IMR-90 (cell line): ENCODE data around the gene CCNDBP1. TPM values are rescaled to one million over a fixed set of nuclear protein-coding genes. Genes with fewer than 3 reads are reported as not detected.

ENCODE experiments used
- ATAC-seq: fragments of 200-7000 bp; cut with Tn5 transposase; 2 replicates; pipeline ENCODE4 v1.9.1; 2020; ENCODE audit warnings: low read depth, mild to moderate bottlenecking, moderate library complexity
- BruUV-seq: library from RNA; stranded (reverse); fragments of 400-500 nt; replicated peaks from 2 replicates; lab custom pipeline; 2021; lab: Mats Ljungman, UMichigan
- CTCF ChIA-PET: fragments of 300-600 bp; formaldehyde crosslinking; extraction: SDS; loops from one replicate; lab custom pipeline; 2021; ENCODE audit warnings: antibody characterized with exemption; lab: Yijun Ruan, JAX
- POLR2A ChIA-PET: fragments of 300-600 bp; sonication (Branson Sonifier 250); formaldehyde crosslinking; loops from one replicate; lab custom pipeline; 2022; ENCODE audit warnings: antibody characterized with exemption; ENCODE audit not compliant: unreplicated experiment; lab: Charles Lee
- DNase-seq: peaks from one replicate; pipeline ENCODE4 v3.0.0; 2013
- H2AFZ ChIP-seq: replicated peaks from 2 replicates; pipeline ENCODE3; 2013; ENCODE audit warnings: low read length, mild to moderate bottlenecking; ENCODE audit not compliant: poor library complexity
- H2AK5ac ChIP-seq: 2 replicates; pipeline ENCODE4 v1.6.1; 2013; ENCODE audit warnings: low read depth, low read length, inconsistent platforms
- H2AK9ac ChIP-seq: replicated peaks from 2 replicates; pipeline ENCODE3; 2013; ENCODE audit warnings: mild to moderate bottlenecking, low read depth, low read length, moderate library complexity; ENCODE audit not compliant: poor library complexity
- H2BK120ac ChIP-seq: 2 replicates; pipeline ENCODE4 v1.6.1; 2013; ENCODE audit warnings: low read depth, low read length, inconsistent platforms
- H2BK15ac ChIP-seq: 3 replicates; pipeline ENCODE4 v1.6.1; 2013; ENCODE audit warnings: low read depth, low read length, inconsistent platforms
- H2BK20ac ChIP-seq: 2 replicates; pipeline ENCODE4 v1.6.1; 2013; ENCODE audit warnings: low read depth, mild to moderate bottlenecking, inconsistent platforms, low read length, moderate library complexity
- H2BK5ac ChIP-seq: 2 replicates; pipeline ENCODE4 v1.6.1; 2013; ENCODE audit warnings: mild to moderate bottlenecking, low read depth, low read length, inconsistent platforms; ENCODE audit not compliant: poor library complexity, severe bottlenecking
- H3K14ac ChIP-seq: replicated peaks from 2 replicates; pipeline ENCODE4 v1.6.1; 2013; ENCODE audit warnings: low read depth, low read length, inconsistent platforms
- H3K18ac ChIP-seq: 2 replicates; pipeline ENCODE4 v1.6.1; 2013; ENCODE audit warnings: low read depth, low read length, control low read depth
- H3K23ac ChIP-seq: 2 replicates; pipeline ENCODE4 v1.6.1; 2013; ENCODE audit warnings: low read depth, low read length, inconsistent platforms
- H3K27ac ChIP-seq: 2 replicates; pipeline ENCODE4 v1.5.1; 2013; ENCODE audit warnings: mild to moderate bottlenecking, control low read depth, low read length; ENCODE audit not compliant: insufficient read depth
- H3K27me3 ChIP-seq: 2 replicates; pipeline ENCODE4 v1.6.1; 2013; ENCODE audit warnings: low read length; ENCODE audit not compliant: control insufficient read depth, insufficient read depth
- H3K36me3 ChIP-seq: 2 replicates; pipeline ENCODE4 v1.6.1; 2013; ENCODE audit warnings: low read length, mixed read lengths; ENCODE audit not compliant: control insufficient read depth, insufficient read depth
- H3K4ac ChIP-seq: 2 replicates; pipeline ENCODE4 v1.6.1; 2013; ENCODE audit warnings: low read depth, low read length, inconsistent platforms
- H3K4me1 ChIP-seq: 2 replicates; pipeline ENCODE4 v1.6.1; 2013; ENCODE audit warnings: low read length, mixed read lengths; ENCODE audit not compliant: control insufficient read depth, insufficient read depth
- H3K4me2 ChIP-seq: 2 replicates; pipeline ENCODE4 v1.6.1; 2013; ENCODE audit warnings: low read depth, mild to moderate bottlenecking, control low read depth, low read length, moderate library complexity
- H3K4me3 ChIP-seq: 2 replicates; pipeline ENCODE4 v1.5.1; 2013; ENCODE audit warnings: low read depth, mild to moderate bottlenecking, control low read depth, low read length, moderate library complexity; ENCODE audit not compliant: insufficient read depth
- H3K56ac ChIP-seq: 2 replicates; pipeline ENCODE4 v1.6.1; 2013; ENCODE audit warnings: low read length, inconsistent platforms; ENCODE audit not compliant: insufficient read depth; ENCODE audit errors: extremely low read depth
- H3K79me1 ChIP-seq, 2 experiments: 2 replicates each; pipeline ENCODE4 v1.6.1; 2013; ENCODE audit warnings: low read length in 2 of 2, inconsistent platforms in 1 of 2, low read depth in 1 of 2
- H3K9ac ChIP-seq: 2 replicates; pipeline ENCODE4 v1.6.1; 2013; ENCODE audit warnings: low read depth, low read length, control low read depth
- H3K9me1 ChIP-seq: 2 replicates; pipeline ENCODE4 v1.6.1; 2013; ENCODE audit warnings: low read length, inconsistent platforms; ENCODE audit not compliant: insufficient read depth
- H3K9me3 ChIP-seq: 2 replicates; pipeline ENCODE4 v1.6.1; 2013; ENCODE audit warnings: low read length; ENCODE audit not compliant: control insufficient read depth, insufficient read depth
- H4K20me1 ChIP-seq: 2 replicates; pipeline ENCODE4 v1.6.1; 2013; ENCODE audit warnings: low read length, inconsistent platforms; ENCODE audit not compliant: insufficient read depth
- H4K5ac ChIP-seq: 2 replicates; pipeline ENCODE4 v1.6.1; 2013; ENCODE audit warnings: mild to moderate bottlenecking, low read depth, low read length, control low read depth
- H4K8ac ChIP-seq, 2 experiments: 2 replicates each; pipeline ENCODE4 v1.6.1; 2013; ENCODE audit warnings: low read depth in 2 of 2, low read length in 2 of 2, control low read depth in 1 of 2, inconsistent platforms in 1 of 2
- H4K91ac ChIP-seq: 2 replicates; pipeline ENCODE4 v1.6.1; 2013; ENCODE audit warnings: low read depth, low read length, inconsistent platforms; ENCODE audit not compliant: insufficient read depth
- BHLHE40 ChIP-seq: fragments of 150-350 bp; IDR thresholded peaks from 2 replicates; pipeline ENCODE4 v1.6.1; 2016; ENCODE audit warnings: mild to moderate bottlenecking, low read depth, low read length
- CEBPB ChIP-seq: IDR thresholded peaks from 2 replicates; pipeline ENCODE4 v1.6.1; 2012; ENCODE audit warnings: low read depth, low read length, improper control_type of control experiment
- CHD1 ChIP-seq: IDR thresholded peaks from 2 replicates; pipeline ENCODE4 v1.6.1; 2012; ENCODE audit warnings: low read depth, low read length, improper control_type of control experiment
- FOS ChIP-seq: fragments of 150-350 bp; IDR thresholded peaks from 2 replicates; pipeline ENCODE4 v1.6.1; 2016; ENCODE audit warnings: low read depth, low read length
- MAFK ChIP-seq: IDR thresholded peaks from 2 replicates; pipeline ENCODE4 v1.6.1; 2012; ENCODE audit warnings: low read depth, low read length, improper control_type of control experiment
- MAZ ChIP-seq: IDR thresholded peaks from 2 replicates; pipeline ENCODE4 v1.6.1; 2012; ENCODE audit warnings: low read depth, mild to moderate bottlenecking, low read length, improper control_type of control experiment, moderate library complexity, borderline replicate concordance
- NFE2L2 ChIP-seq: fragments of 150-350 bp; IDR thresholded peaks from 2 replicates; pipeline ENCODE4 v1.6.1; 2016; ENCODE audit warnings: low read depth, mild to moderate bottlenecking, low read length
- POLR2A ChIP-seq: IDR thresholded peaks from 2 replicates; pipeline ENCODE4 v1.6.1; 2012; ENCODE audit warnings: mild to moderate bottlenecking, low read depth, low read length
- RAD21 ChIP-seq: IDR thresholded peaks from 2 replicates; pipeline ENCODE4 v1.6.1; 2012; ENCODE audit warnings: low read length, improper control_type of control experiment
- RCOR1 ChIP-seq: IDR thresholded peaks from 2 replicates; pipeline ENCODE4 v1.6.1; 2012; ENCODE audit warnings: mild to moderate bottlenecking, low read length, improper control_type of control experiment; ENCODE audit not compliant: insufficient replicate concordance
- RFX5 ChIP-seq: IDR thresholded peaks from 2 replicates; pipeline ENCODE4 v1.8.0; 2012; ENCODE audit warnings: low read depth, mild to moderate bottlenecking, low read length, moderate library complexity
- SMC3 ChIP-seq: fragments of 150-350 bp; IDR thresholded peaks from 2 replicates; pipeline ENCODE4 v1.6.1; 2016; ENCODE audit warnings: low read depth, mild to moderate bottlenecking, antibody characterized with exemption, low read length, moderate library complexity
- WGBS, 2 experiments: methylation state at CpG; one replicate each; pipeline versions ENCODE4 v1.1.5 to v1.1.7; 2013; ENCODE audit warnings: missing lambda C conversion rate in 2 of 2; ENCODE audit not compliant: insufficient read length in 1 of 2; ENCODE audit errors: extremely low coverage in 2 of 2; 5-methylcytosine and 5-hydroxymethylcytosine counted together
- dilution Hi-C: fragments of 300-500 bp; cut with HindIII; formaldehyde crosslinking; loops from one replicate; pipeline ENCODE4 v1.14.3; 2018; ENCODE audit warnings: low sequenced_read_pairs; ENCODE audit not compliant: unreplicated experiment
- in situ Hi-C: fragments of 300-500 bp; cut with MboI; formaldehyde crosslinking; loops from 3 replicates; pipeline ENCODE4 v1.14.3; 2019; ENCODE audit warnings: low sequenced_read_pairs, inconsistent platforms, mixed read lengths
- intact Hi-C: fragments of 100-400 bp; cut with micrococcal nuclease; formaldehyde crosslinking; loops from 2 replicates; pipeline ENCODE4 v1.10.0; 2022
- polyA plus RNA-seq, 3 experiments: library from polyadenylated mRNA; depleted of rRNA; stranded (reverse); fragments of >200 nt; gene quantifications; 2 replicates each; pipeline ENCODE4 v1.2.3, GENCODE V29; 2012; ENCODE audit warnings: low replicate concordance in 1 of 3
- total RNA-seq: library from RNA; depleted of rRNA; stranded (reverse); fragments of >200 nt; gene quantifications from 2 replicates; pipeline ENCODE4 v1.2.3, GENCODE V29; 2012
- TF ChIP-seq, protein P1 (sequence below): fragments of 150-350 bp; IDR thresholded peaks from 2 replicates; pipeline ENCODE4 v1.6.1; 2016; ENCODE audit warnings: low read depth, mild to moderate bottlenecking, low read length, moderate library complexity, borderline replicate concordance
- TF ChIP-seq, protein P2 (sequence below): fragments of 150-350 bp; IDR thresholded peaks from 2 replicates; pipeline ENCODE4 v1.6.1; 2017; ENCODE audit warnings: mild to moderate bottlenecking, antibody characterized with exemption, low read length, low read depth
- TF ChIP-seq, protein P3 (sequence below): conservative IDR thresholded peaks from 2 replicates; pipeline ENCODE4 v1.5.1; 2012; ENCODE audit warnings: mild to moderate bottlenecking, low read depth, low read length, improper control_type of control experiment

The CCNDBP1 gene
- total and polyA plus RNA-seq, 2 of the 4 experiments (the other 2 are of a cell fraction), result 34.9 to 40.3 TPM

DNA sequence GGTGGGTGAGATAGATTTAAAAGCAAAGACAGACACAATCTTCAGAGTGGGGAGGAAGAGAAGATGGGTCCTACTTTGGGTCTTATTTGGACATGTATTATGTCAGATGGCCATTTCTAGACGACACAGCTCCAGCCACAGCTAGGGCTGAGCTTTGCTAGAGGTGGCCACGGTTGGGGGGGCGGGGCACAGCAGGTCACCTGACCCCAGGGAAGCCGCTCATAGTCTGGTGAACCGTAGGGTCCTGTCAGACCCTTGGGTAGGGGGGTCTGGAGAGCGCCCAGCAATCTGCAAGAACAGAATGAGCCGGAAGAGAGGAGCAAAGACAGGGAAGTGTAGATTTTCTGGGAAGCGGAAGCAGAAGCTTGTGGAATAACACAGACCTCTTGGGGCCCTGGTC, 29.0 kb downstream of the CCNDBP1 start:
- Histone ChIP-seq H2BK20ac (no peak overlapping the region), H3K4me1 (no peaks in the 10 kb centered on the region), H2BK120ac (no peak overlapping the region), H3K36me3 (no peaks in the 10 kb centered on the region), H4K20me1 (no peaks in the 10 kb centered on the region), H3K9me3 (no peaks in the 10 kb centered on the region), H3K79me1 (no peaks in the 10 kb centered on the region), H2AK9ac (no peak overlapping the region), H3K27ac (no peak overlapping the region), H3K9me1 (no peaks in the 10 kb centered on the region), H3K27me3 (peaks cover 55% of the 10 kb centered on the region), H3K14ac (no peak overlapping the region), H3K4me3 (no peak overlapping the region), H3K9ac (no peak overlapping the region), H3K23ac (no peak overlapping the region), H3K4me2 (no peak overlapping the region), H2BK15ac (no peak overlapping the region), H3K18ac (no peak overlapping the region), H3K56ac (no peak overlapping the region), H4K91ac (no peak overlapping the region), H2BK5ac (no peak overlapping the region), H2AK5ac (no peak overlapping the region), H2AFZ (no peak overlapping the region), H4K5ac (no peak overlapping the region), H3K4ac (no peak overlapping the region), H4K8ac (no peak overlapping the region)
- dilution Hi-C loops, result no loop called here
- TF ChIP-seq CHD1 (no peak), FOS (no peak), MAZ (no peak), MAFK (no peak), CEBPB (no peak), SMC3 (no peak), POLR2A (no peak), BHLHE40 (no peak), RCOR1 (no peak), RAD21 (no peak), RFX5 (no peak), NFE2L2 (no peak)
- TF ChIP-seq, protein P1, sequence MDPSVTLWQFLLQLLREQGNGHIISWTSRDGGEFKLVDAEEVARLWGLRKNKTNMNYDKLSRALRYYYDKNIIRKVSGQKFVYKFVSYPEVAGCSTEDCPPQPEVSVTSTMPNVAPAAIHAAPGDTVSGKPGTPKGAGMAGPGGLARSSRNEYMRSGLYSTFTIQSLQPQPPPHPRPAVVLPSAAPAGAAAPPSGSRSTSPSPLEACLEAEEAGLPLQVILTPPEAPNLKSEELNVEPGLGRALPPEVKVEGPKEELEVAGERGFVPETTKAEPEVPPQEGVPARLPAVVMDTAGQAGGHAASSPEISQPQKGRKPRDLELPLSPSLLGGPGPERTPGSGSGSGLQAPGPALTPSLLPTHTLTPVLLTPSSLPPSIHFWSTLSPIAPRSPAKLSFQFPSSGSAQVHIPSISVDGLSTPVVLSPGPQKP, result no peak
- TF ChIP-seq, protein P2, sequence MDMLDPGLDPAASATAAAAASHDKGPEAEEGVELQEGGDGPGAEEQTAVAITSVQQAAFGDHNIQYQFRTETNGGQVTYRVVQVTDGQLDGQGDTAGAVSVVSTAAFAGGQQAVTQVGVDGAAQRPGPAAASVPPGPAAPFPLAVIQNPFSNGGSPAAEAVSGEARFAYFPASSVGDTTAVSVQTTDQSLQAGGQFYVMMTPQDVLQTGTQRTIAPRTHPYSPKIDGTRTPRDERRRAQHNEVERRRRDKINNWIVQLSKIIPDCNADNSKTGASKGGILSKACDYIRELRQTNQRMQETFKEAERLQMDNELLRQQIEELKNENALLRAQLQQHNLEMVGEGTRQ, result no peak
- TF ChIP-seq, protein P3, sequence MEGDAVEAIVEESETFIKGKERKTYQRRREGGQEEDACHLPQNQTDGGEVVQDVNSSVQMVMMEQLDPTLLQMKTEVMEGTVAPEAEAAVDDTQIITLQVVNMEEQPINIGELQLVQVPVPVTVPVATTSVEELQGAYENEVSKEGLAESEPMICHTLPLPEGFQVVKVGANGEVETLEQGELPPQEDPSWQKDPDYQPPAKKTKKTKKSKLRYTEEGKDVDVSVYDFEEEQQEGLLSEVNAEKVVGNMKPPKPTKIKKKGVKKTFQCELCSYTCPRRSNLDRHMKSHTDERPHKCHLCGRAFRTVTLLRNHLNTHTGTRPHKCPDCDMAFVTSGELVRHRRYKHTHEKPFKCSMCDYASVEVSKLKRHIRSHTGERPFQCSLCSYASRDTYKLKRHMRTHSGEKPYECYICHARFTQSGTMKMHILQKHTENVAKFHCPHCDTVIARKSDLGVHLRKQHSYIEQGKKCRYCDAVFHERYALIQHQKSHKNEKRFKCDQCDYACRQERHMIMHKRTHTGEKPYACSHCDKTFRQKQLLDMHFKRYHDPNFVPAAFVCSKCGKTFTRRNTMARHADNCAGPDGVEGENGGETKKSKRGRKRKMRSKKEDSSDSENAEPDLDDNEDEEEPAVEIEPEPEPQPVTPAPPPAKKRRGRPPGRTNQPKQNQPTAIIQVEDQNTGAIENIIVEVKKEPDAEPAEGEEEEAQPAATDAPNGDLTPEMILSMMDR, result no peak
- DNase-seq, result no peak
- 55% methylated on average over 4 of the region's 8 CpGs; no CpG with 5 or more reads in 1 of the 2 experiments for WGBS, 2 experiments
- intact Hi-C loops, result no loop called here
- BruUV-seq, result no TSS peak
- POLR2A ChIA-PET, result no interaction called here
- CTCF ChIA-PET, result interaction anchor here (0.7 to 0.9 kb wide), 2 partner anchors 10 to 11 kb away, joined by 3 read pairs; no protein-coding TSS in a partner anchor
- ATAC-seq, result no peak
- in situ Hi-C loops, result no loop called here
